ENCODE measurements around the gene NUDT14. TPM values are rescaled to one million over a fixed set of nuclear protein-coding genes. Genes with fewer than 3 reads are reported as not detected.

NUDT14 gene
- polyA plus RNA-seq, 1 donor from 2014 or later, result 55.0 TPM

DNA sequence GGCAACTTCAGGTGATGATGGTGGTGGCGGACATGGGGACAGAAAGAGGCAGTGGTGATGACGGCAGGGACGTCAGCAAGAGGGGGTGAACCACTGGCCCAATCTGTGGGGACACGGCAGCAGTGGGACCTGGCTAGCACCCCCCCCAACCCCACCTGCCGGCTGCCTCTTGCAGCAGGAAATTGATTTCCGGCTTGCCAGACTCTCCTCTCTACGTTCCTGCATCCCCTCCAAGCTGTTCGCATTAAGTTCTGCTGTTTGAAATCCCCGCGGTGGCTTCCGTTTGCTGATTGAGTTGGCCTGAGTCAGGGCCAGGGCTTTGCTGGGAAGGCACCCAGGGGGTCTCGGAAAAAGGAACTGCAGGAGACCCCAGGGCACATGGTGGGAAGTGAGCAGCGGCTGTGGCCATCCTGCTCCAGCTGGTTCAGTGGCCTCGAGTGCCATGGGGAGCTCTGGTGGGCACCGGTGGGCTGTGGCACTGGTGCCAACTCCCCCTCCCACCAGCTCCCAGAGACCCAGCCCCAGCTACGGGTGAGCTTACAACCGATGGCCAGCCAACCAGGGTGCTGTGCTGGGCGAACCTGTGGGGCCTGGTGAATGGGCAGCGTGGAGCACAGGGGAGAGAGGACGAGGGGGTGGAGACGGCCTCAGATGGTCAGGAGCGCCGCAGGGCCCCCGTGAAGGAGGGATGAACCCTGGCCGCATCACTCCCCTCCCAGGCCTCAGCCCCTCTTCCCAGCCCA lies 14.6 kb upstream of the NUDT14 start:
- TF ChIP-seq RAD21 (conservative IDR thresholded peaks at IDR 0.05), result no peak
- no peak for TF ChIP-seq EP300 (conservative IDR thresholded peaks at IDR 0.05; ENCODE audit: poor library complexity, severe bottlenecking)
- TF ChIP-seq MXI1 (conservative IDR thresholded peaks at IDR 0.05; ENCODE audit: poor library complexity, severe bottlenecking), result no peak
- no peak for TF ChIP-seq SMC3 (conservative IDR thresholded peaks at IDR 0.05; ENCODE audit: poor library complexity)
- no peak for TF ChIP-seq CTCF (IDR thresholded peaks at IDR 0.05; ENCODE audit: poor library complexity, severe bottlenecking)
- no peaks in the 10 kb centered on the region for H3K27me3 ChIP-seq (ENCODE audit: insufficient read depth, low read depth, low read length)
- H3F3A ChIP-seq (ENCODE audit: insufficient read depth, low read length, poor library complexity, severe bottlenecking), result no peaks in the 10 kb centered on the region
- H4K20me1 ChIP-seq (ENCODE audit: insufficient read depth), result no peaks in the 10 kb centered on the region
- H3K36me3 ChIP-seq (ENCODE audit: insufficient read depth, low read length), result no peaks in the 10 kb centered on the region
- H3K4me2 ChIP-seq (ENCODE audit: low read length), result no peak overlapping the region
- no peaks in the 10 kb centered on the region for H3K9me2 ChIP-seq (ENCODE audit: insufficient read depth, low read length)
- no peak overlapping the region for H3K4me3 ChIP-seq (ENCODE audit: low read length)
- H3K27ac ChIP-seq (ENCODE audit: low read length), result no peak overlapping the region
- H3K9ac ChIP-seq (ENCODE audit: low read length), result peak overlapping the region; percentile 45
- H2AFZ ChIP-seq (ENCODE audit: low read depth, low read length), result no peak overlapping the region
- no peaks in the 10 kb centered on the region for H3K9me3 ChIP-seq (ENCODE audit: low read length)
- no peaks in the 10 kb centered on the region for H3K79me2 ChIP-seq (replicated peaks; ENCODE audit: insufficient read depth, low read length)

GRCh38 chr14:105195051-105195450 lies 13.9 kb upstream of the NUDT14 start:
- H3K36me3 ChIP-seq (ENCODE audit: insufficient read depth, low read length), result no peaks in the 10 kb centered on the region
- no peak overlapping the region for H3K4me2 ChIP-seq (ENCODE audit: low read length)
- H2AFZ ChIP-seq (ENCODE audit: low read depth, low read length), result no peak overlapping the region
- no peak overlapping the region for H3K27ac ChIP-seq (ENCODE audit: low read length)
- no peaks in the 10 kb centered on the region for H4K20me1 ChIP-seq (ENCODE audit: insufficient read depth)
- no peaks in the 10 kb centered on the region for H3K9me3 ChIP-seq (ENCODE audit: low read length)
- H3K4me3 ChIP-seq (ENCODE audit: low read length), result no peak overlapping the region
- TF ChIP-seq, protein P1, sequence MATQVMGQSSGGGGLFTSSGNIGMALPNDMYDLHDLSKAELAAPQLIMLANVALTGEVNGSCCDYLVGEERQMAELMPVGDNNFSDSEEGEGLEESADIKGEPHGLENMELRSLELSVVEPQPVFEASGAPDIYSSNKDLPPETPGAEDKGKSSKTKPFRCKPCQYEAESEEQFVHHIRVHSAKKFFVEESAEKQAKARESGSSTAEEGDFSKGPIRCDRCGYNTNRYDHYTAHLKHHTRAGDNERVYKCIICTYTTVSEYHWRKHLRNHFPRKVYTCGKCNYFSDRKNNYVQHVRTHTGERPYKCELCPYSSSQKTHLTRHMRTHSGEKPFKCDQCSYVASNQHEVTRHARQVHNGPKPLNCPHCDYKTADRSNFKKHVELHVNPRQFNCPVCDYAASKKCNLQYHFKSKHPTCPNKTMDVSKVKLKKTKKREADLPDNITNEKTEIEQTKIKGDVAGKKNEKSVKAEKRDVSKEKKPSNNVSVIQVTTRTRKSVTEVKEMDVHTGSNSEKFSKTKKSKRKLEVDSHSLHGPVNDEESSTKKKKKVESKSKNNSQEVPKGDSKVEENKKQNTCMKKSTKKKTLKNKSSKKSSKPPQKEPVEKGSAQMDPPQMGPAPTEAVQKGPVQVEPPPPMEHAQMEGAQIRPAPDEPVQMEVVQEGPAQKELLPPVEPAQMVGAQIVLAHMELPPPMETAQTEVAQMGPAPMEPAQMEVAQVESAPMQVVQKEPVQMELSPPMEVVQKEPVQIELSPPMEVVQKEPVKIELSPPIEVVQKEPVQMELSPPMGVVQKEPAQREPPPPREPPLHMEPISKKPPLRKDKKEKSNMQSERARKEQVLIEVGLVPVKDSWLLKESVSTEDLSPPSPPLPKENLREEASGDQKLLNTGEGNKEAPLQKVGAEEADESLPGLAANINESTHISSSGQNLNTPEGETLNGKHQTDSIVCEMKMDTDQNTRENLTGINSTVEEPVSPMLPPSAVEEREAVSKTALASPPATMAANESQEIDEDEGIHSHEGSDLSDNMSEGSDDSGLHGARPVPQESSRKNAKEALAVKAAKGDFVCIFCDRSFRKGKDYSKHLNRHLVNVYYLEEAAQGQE (IDR thresholded peaks at IDR 0.05; ENCODE audit: borderline replicate concordance), result no peak
- TF ChIP-seq SMC3 (conservative IDR thresholded peaks at IDR 0.05; ENCODE audit: poor library complexity), result no peak
- TF ChIP-seq EZH2 (IDR thresholded peaks at IDR 0.05; ENCODE audit: borderline replicate concordance, insufficient read depth, low read length, poor library complexity, severe bottlenecking), result no peak
- TF ChIP-seq TAF1 (IDR thresholded peaks at IDR 0.05; ENCODE audit: low read depth), result no peak
- no peak for TF ChIP-seq EP300 (conservative IDR thresholded peaks at IDR 0.05; ENCODE audit: poor library complexity, severe bottlenecking)
- TF ChIP-seq CTCF (IDR thresholded peaks at IDR 0.05; ENCODE audit: poor library complexity, severe bottlenecking), result no peak
- TF ChIP-seq MXI1 (conservative IDR thresholded peaks at IDR 0.05; ENCODE audit: poor library complexity, severe bottlenecking), result no peak
- no peak for TF ChIP-seq POLR2AphosphoS5 (IDR thresholded peaks at IDR 0.05)
- TF ChIP-seq RAD21 (conservative IDR thresholded peaks at IDR 0.05), result no peak
- no peaks in the 10 kb centered on the region for H3K79me2 ChIP-seq (replicated peaks; ENCODE audit: insufficient read depth, low read length)
- no peaks in the 10 kb centered on the region for H3F3A ChIP-seq (ENCODE audit: insufficient read depth, low read length, poor library complexity, severe bottlenecking)
- H3K9ac ChIP-seq (ENCODE audit: low read length), result no peak overlapping the region
- H3K27me3 ChIP-seq (ENCODE audit: insufficient read depth, low read depth, low read length), result no peaks in the 10 kb centered on the region
- H3K9me2 ChIP-seq (ENCODE audit: insufficient read depth, low read length), result no peaks in the 10 kb centered on the region

Data from neural cell (in vitro differentiated cells).